HL-60 (cell line): Measurements from ENCODE around the gene REC114.

Experiments used
- GABPA ChIP-seq: IDR thresholded peaks from 2 replicates; pipeline ENCODE4 v1.6.1; 2012; ENCODE audit warnings: low read depth
- POLR2AphosphoS5 ChIP-seq: IDR thresholded peaks from 2 replicates; pipeline ENCODE4 v1.6.1; 2012; ENCODE audit warnings: low read depth
- TF ChIP-seq, protein P1 (sequence below): IDR thresholded peaks from one replicate; pipeline ENCODE4 v1.5.1; 2011; ENCODE audit warnings: low read length, control low read depth, inconsistent platforms; ENCODE audit not compliant: insufficient read depth
- TF ChIP-seq, protein P2 (sequence below): IDR thresholded peaks from 2 replicates; pipeline ENCODE4 v1.6.1; 2012; ENCODE audit warnings: low read depth; ENCODE audit not compliant: insufficient replicate concordance

DNA sequence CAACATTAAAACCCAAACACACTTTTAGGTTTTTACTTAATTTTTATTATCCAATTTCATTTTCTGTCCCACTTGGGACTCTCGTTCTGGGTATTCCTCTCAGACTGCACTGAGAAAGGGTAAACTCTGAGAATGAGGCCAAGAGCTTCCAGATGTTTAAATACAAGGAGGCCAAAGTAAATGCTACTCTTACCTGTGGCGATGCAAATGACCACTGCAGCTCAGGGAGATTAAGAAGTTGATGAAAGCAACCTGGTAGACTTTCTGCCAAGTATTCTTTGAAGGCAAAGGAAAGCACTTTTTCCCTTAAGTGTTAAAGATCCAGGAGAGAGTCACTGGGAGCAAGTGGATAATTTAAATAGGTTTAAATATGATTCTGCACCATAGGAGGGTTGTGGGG, 151.1 kb downstream of the REC114 start:
- TF ChIP-seq, protein P1, sequence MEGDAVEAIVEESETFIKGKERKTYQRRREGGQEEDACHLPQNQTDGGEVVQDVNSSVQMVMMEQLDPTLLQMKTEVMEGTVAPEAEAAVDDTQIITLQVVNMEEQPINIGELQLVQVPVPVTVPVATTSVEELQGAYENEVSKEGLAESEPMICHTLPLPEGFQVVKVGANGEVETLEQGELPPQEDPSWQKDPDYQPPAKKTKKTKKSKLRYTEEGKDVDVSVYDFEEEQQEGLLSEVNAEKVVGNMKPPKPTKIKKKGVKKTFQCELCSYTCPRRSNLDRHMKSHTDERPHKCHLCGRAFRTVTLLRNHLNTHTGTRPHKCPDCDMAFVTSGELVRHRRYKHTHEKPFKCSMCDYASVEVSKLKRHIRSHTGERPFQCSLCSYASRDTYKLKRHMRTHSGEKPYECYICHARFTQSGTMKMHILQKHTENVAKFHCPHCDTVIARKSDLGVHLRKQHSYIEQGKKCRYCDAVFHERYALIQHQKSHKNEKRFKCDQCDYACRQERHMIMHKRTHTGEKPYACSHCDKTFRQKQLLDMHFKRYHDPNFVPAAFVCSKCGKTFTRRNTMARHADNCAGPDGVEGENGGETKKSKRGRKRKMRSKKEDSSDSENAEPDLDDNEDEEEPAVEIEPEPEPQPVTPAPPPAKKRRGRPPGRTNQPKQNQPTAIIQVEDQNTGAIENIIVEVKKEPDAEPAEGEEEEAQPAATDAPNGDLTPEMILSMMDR, result no peak
- no peak for TF ChIP-seq GABPA
- TF ChIP-seq POLR2AphosphoS5, result no peak
- TF ChIP-seq, protein P2, sequence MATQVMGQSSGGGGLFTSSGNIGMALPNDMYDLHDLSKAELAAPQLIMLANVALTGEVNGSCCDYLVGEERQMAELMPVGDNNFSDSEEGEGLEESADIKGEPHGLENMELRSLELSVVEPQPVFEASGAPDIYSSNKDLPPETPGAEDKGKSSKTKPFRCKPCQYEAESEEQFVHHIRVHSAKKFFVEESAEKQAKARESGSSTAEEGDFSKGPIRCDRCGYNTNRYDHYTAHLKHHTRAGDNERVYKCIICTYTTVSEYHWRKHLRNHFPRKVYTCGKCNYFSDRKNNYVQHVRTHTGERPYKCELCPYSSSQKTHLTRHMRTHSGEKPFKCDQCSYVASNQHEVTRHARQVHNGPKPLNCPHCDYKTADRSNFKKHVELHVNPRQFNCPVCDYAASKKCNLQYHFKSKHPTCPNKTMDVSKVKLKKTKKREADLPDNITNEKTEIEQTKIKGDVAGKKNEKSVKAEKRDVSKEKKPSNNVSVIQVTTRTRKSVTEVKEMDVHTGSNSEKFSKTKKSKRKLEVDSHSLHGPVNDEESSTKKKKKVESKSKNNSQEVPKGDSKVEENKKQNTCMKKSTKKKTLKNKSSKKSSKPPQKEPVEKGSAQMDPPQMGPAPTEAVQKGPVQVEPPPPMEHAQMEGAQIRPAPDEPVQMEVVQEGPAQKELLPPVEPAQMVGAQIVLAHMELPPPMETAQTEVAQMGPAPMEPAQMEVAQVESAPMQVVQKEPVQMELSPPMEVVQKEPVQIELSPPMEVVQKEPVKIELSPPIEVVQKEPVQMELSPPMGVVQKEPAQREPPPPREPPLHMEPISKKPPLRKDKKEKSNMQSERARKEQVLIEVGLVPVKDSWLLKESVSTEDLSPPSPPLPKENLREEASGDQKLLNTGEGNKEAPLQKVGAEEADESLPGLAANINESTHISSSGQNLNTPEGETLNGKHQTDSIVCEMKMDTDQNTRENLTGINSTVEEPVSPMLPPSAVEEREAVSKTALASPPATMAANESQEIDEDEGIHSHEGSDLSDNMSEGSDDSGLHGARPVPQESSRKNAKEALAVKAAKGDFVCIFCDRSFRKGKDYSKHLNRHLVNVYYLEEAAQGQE, result no peak
